HFFc6 (cell line): Measurements from ENCODE around the gene ERG28. TPM values are rescaled to one million over a fixed set of nuclear protein-coding genes. Genes with fewer than 3 reads are reported as not detected.
"Not testable (repeated sequence)": the region's sequence is repeated elsewhere in the genome, so short reads cannot be mapped to it uniquely, and the experiment has no call there.

Source experiments
- DNase-seq: peaks from one replicate; pipeline ENCODE4 v3.0.0-alpha.2; 2018
- H3K27ac Mint-ChIP-seq: 2 replicates; pipeline ENCODE4 v1.8.0; 2020; ENCODE audit warnings: mild to moderate bottlenecking, mixed read lengths
- H3K27me3 Mint-ChIP-seq: 2 replicates; pipeline ENCODE4 v1.8.0; 2021; ENCODE audit warnings: mild to moderate bottlenecking, moderate library complexity, mixed read lengths; ENCODE audit not compliant: insufficient read depth
- H3K36me3 Mint-ChIP-seq: 2 replicates; pipeline ENCODE4 v1.8.0; 2021; ENCODE audit warnings: low read depth, mixed read lengths
- H3K4me1 Mint-ChIP-seq: 2 replicates; pipeline ENCODE4 v1.8.0; 2020; ENCODE audit warnings: low read depth, mixed read lengths
- H3K4me3 Mint-ChIP-seq: 2 replicates; pipeline ENCODE4 v1.8.0; 2020; ENCODE audit warnings: mild to moderate bottlenecking, moderate library complexity, mixed read lengths
- H3K9me3 Mint-ChIP-seq: 2 replicates; pipeline ENCODE4 v1.8.0; 2020; ENCODE audit warnings: mild to moderate bottlenecking, mixed read lengths
- total RNA-seq, 6 experiments: library from RNA; stranded (reverse); fragmentation: NEBNext Ultra II Directional; extraction: Animal tissue kit (Norgen Biotek cat#: 25700); gene quantifications; 2 replicates in 1 of 6; 3 replicates in 5 of 6; pipeline ENCODE4 v1.2.3, GENCODE V29; 2021
- TF ChIP-seq, protein P1 (sequence below): fragments of 200-600 bp; sonication (generic); IDR thresholded peaks from 2 replicates; pipeline ENCODE4 v1.5.0; 2021; ENCODE audit warnings: antibody characterized with exemption, mild to moderate bottlenecking

Gene ERG28
- total RNA-seq, 6 experiments from 2014 or later = 14.1 to 18.2 (median 15.6) TPM

DNA sequence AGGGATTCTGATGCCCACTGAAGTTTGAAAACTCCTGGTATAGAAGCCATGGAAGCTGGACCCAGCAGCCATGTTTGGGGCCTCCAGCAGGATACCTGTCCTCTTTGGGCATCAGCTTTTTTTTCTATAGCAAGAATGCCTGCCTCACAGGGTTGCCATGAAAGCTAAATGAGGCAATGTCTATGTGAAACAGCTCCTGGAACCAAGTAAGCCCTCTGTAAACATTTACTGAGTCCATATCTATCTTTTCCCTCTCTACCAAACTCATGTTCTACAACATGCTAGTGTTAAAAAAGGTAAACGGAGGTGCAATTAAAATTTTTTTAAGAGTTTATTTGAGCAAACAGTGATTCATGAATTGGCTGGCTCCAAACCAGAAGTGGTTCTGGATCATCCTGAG lies 53.6 kb downstream of the ERG28 start:
- H3K4me3 Mint-ChIP-seq = no peak overlapping the region
- H3K4me1 Mint-ChIP-seq = no peaks in the 10 kb centered on the region
- peaks cover 22% of the 10 kb centered on the region for H3K36me3 Mint-ChIP-seq
- TF ChIP-seq, protein P1, sequence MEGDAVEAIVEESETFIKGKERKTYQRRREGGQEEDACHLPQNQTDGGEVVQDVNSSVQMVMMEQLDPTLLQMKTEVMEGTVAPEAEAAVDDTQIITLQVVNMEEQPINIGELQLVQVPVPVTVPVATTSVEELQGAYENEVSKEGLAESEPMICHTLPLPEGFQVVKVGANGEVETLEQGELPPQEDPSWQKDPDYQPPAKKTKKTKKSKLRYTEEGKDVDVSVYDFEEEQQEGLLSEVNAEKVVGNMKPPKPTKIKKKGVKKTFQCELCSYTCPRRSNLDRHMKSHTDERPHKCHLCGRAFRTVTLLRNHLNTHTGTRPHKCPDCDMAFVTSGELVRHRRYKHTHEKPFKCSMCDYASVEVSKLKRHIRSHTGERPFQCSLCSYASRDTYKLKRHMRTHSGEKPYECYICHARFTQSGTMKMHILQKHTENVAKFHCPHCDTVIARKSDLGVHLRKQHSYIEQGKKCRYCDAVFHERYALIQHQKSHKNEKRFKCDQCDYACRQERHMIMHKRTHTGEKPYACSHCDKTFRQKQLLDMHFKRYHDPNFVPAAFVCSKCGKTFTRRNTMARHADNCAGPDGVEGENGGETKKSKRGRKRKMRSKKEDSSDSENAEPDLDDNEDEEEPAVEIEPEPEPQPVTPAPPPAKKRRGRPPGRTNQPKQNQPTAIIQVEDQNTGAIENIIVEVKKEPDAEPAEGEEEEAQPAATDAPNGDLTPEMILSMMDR = no peak
- peaks cover 30% of the 10 kb centered on the region for H3K9me3 Mint-ChIP-seq
- H3K27ac Mint-ChIP-seq = no peak overlapping the region
- DNase-seq = no peak
- H3K27me3 Mint-ChIP-seq = peaks cover 59% of the 10 kb centered on the region

DNA sequence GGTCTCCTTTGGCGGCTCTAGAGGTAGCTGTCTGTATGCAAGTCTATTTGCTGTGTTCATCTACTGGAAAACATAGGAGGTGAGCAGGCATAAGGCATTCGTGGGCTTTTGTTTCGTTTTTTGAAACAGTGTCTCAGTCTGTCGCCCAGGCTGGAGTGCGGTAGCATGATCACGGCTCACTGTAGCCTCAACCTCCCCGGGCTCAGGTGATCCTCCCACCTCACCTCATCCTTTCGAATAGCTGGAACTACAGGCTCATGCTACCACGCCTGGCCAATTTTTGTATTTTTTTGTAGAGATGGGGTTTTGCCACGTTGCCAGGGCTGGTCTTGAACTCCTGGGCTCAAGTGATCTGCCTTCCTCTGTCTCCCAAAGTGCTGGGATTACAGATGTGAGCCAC lies 54.8 kb downstream of the ERG28 start:
- Mint-ChIP-seq H3K4me3 (no peak overlapping the region), H3K27ac (no peak overlapping the region), H3K9me3 (peaks cover 30% of the 10 kb centered on the region), H3K27me3 (peaks cover 59% of the 10 kb centered on the region), H3K4me1 (no peaks in the 10 kb centered on the region), H3K36me3 (peaks cover 22% of the 10 kb centered on the region)
- TF ChIP-seq, protein P1 = no peak
- DNase-seq = no peak

DNA sequence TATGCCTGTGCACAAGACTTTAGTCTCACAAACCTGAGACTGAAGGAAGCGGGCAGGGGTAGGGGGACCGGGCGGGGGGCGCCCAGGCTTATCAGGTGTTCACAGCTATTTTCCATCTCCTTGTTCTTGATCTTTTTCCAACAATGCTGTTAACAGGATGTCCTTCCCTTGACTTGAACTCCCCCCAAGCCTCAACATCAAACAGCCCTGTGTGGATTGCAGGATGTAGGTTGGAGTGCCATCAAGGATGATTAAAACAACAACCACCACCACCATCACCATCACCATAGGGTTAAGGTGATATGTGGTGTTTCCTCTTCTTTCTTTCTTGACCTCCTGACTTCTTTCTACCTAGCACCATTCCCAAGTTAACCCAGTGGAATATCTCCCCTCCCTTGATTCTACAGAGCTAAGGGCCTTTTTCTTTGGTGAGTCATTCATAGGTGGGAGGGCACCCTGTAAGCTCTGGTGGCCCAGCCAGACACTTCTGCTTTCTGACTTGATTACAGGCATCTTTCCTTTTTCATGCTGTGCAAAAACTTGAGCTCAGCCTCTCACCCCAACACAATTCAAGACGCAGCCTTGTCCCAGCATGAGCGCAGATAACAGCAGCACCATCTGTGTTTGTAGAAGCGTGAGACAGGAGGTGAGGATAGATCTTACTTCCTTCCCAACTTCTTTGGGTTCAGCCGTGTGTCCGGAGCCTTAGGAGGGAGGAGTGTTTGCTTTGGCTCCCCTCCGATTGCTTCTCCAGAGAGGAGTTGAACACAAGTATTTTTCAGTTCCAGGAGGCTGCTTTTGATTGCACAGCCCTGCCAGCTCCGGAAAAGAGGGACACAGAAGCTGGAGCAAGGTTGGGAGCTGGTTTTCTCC lies 55.5 kb downstream of the ERG28 start:
- no peaks in the 10 kb centered on the region for H3K4me1 Mint-ChIP-seq
- H3K36me3 Mint-ChIP-seq = peaks cover 22% of the 10 kb centered on the region
- no peak overlapping the region for H3K4me3 Mint-ChIP-seq
- TF ChIP-seq, protein P1 = no peak
- peaks cover 27% of the 10 kb centered on the region for H3K9me3 Mint-ChIP-seq
- no peak for DNase-seq
- H3K27ac Mint-ChIP-seq = no peak overlapping the region
- H3K27me3 Mint-ChIP-seq = peaks cover 53% of the 10 kb centered on the region

GRCh38 chr14:75602503-75602902 lies 58.2 kb downstream of the ERG28 start:
- peaks cover 4% of the 10 kb centered on the region for H3K9me3 Mint-ChIP-seq
- H3K4me1 Mint-ChIP-seq = no peaks in the 10 kb centered on the region
- no peak overlapping the region for H3K27ac Mint-ChIP-seq
- no peak for DNase-seq
- peaks cover 3% of the 10 kb centered on the region; the same call in 1 of the 2 replicates for H3K36me3 Mint-ChIP-seq
- no peak overlapping the region for H3K4me3 Mint-ChIP-seq
- H3K27me3 Mint-ChIP-seq = peaks cover 41% of the 10 kb centered on the region
- TF ChIP-seq, protein P1 = no peak

- not testable (repeated sequence) for H3K9me3 Mint-ChIP-seq
- peaks cover 43% of the 10 kb centered on the region for H3K27me3 Mint-ChIP-seq
These were observed 59.6 kb downstream of the ERG28 start for GRCh38 chr14:75601061-75601460.

DNA sequence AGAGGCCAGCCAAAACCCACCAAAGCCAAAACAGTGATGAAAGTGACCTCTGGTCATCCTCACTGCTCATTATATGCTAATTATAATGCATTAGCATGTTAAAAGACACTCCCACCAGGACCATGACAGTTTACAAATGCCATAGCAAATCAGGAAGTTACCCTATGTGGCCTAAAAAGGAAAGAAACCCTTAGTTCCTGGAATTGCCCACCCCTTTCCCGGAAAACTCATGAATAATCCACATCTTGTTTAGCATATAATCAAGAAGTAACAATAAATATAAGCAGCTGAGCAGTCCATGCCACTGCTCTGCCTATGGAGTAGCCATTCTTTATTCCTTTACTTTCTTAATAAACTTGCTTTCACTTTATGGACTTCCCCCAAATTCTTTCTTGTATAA lies 60.6 kb downstream of the ERG28 start:
- not testable (repeated sequence) for H3K4me3 Mint-ChIP-seq, H3K4me1 Mint-ChIP-seq, DNase-seq, H3K36me3 Mint-ChIP-seq, H3K9me3 Mint-ChIP-seq, H3K27ac Mint-ChIP-seq
- peaks cover 35% of the 10 kb centered on the region for H3K27me3 Mint-ChIP-seq

More at GRCh38 chr14:75601061-75601460, 59.6 kb downstream of the ERG28 start:
- not testable (repeated sequence) for H3K4me1 Mint-ChIP-seq, H3K36me3 Mint-ChIP-seq, DNase-seq, H3K4me3 Mint-ChIP-seq, H3K27ac Mint-ChIP-seq

Other genes with a start within 250 kb of the ERG28 start
- gene JDP2, start 232.9 kb downstream of the ERG28 start, total RNA-seq = 10 to 100 TPM; 48.0 to 67.8 (median 61.8) TPM
- not detected for gene BATF, start 138.4 kb downstream of the ERG28 start, total RNA-seq
- 1 to 10 TPM in 4 of 6 experiments, under 1 TPM in 2; 0.27 to 3.1 (median 1.8) TPM for gene FLVCR2, start 82.3 kb downstream of the ERG28 start, total RNA-seq
- gene TTLL5, start 370 bp upstream of the ERG28 start, total RNA-seq = 10 to 100 TPM; 22.0 to 28.9 (median 25.0) TPM